ENCODE data around the gene TTC6. TPM values are rescaled to one million over a fixed set of nuclear protein-coding genes. Genes with fewer than 3 reads are reported as not detected.

TTC6 gene
- not detected in 2 replicates for polyA plus RNA-seq

GRCh38 chr14:37594971-37595808 lies at the start of gene TTC6, which contains the start of gene FOXA1:
TSS of gene TTC6 (plus strand) at chr14:37595629. CDS start at chr14:37622065, 26,436 bp downstream.
TSS of gene FOXA1 (minus strand) at chr14:37595249. CDS start at chr14:37594972, 277 bp downstream.

Other genes with a start within 250 kb of the TTC6 start
- gene FOXA1, start 380 bp upstream of the TTC6 start, polyA plus RNA-seq, result not detected in 2 replicates